ENCODE results near the gene FARP2. TPM values are rescaled to one million over a fixed set of nuclear protein-coding genes. Genes with fewer than 3 reads are reported as not detected.

The FARP2 gene
- total RNA-seq, 1 experiment from 2014 or later: 89.1 TPM

- TF ChIP-seq CTCF (conservative IDR thresholded peaks at IDR 0.05) (no peak), EZH2 (IDR thresholded peaks at IDR 0.05; ENCODE audit: low read depth) (no peak)
- H3K9me3 ChIP-seq (ENCODE audit: insufficient read depth, low read depth): no peaks in the 10 kb centered on the region
- no peaks in the 10 kb centered on the region for H3F3A ChIP-seq (ENCODE audit: insufficient read depth, low read depth)
- H3K79me2 ChIP-seq (ENCODE audit: low read depth): no peaks in the 10 kb centered on the region
- no peak for DNase-seq
- H3K4me2 ChIP-seq: no peak overlapping the region
- CTCF ChIA-PET: no interaction called here
- H3K4me1 ChIP-seq (replicated peaks; ENCODE audit: insufficient read depth): no peaks in the 10 kb centered on the region
- H3K36me3 ChIP-seq (ENCODE audit: low read depth): peaks cover 18% of the 10 kb centered on the region; the same call in 1 of the 2 replicates
- H4K20me1 ChIP-seq (ENCODE audit: insufficient read depth): no peaks in the 10 kb centered on the region
- no peak overlapping the region for H3K27ac ChIP-seq
- no TSS peak for BruUV-seq (replicated peaks)
- intact Hi-C loops (cut with micrococcal nuclease; ENCODE audit: unreplicated experiment): no loop called here
- no peaks in the 10 kb centered on the region for H3K27me3 ChIP-seq (ENCODE audit: insufficient read depth, low read depth)
- no peak overlapping the region for H2AFZ ChIP-seq
- H3K9me2 ChIP-seq (ENCODE audit: insufficient read depth): no peaks in the 10 kb centered on the region
- POLR2A ChIA-PET (ENCODE audit: unreplicated experiment): no interaction called here
- H3K4me3 ChIP-seq: no peak overlapping the region
Measured at GRCh38 chr2:241437179-241437578, 81.1 kb downstream of the FARP2 start.

DNA sequence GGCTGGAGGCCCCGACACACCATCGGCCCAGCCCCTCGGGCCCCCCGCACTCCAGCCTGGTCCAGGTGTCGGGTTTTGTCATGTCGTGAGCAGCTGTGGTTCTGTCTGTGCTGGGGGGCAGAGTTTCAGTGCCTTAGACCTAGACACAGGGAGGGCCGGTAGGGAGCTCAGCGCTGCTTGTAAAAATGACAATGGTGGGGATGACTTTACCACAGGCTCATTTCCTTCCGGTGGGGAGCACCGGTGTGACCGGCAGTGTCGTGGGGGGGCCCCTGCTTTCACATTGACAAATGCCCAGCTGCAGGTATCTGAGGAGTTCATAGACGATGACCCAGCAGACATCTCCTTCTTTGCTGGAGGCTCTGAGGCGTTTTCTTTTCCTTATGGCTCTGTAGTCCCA lies 85.4 kb downstream of the FARP2 start:
- Histone ChIP-seq H2AFZ (no peak overlapping the region), H3K9me3 (ENCODE audit: insufficient read depth, low read depth) (no peaks in the 10 kb centered on the region), H3K36me3 (ENCODE audit: low read depth) (0 out of 2 replicates have a peak, but pooled peaks cover 2% of the 10 kb centered on the region), H3K27me3 (ENCODE audit: insufficient read depth, low read depth) (no peaks in the 10 kb centered on the region), H4K20me1 (ENCODE audit: insufficient read depth) (peaks cover 3% of the 10 kb centered on the region; the same call in 1 of the 2 replicates), H3K4me3 (no peak overlapping the region), H3K79me2 (ENCODE audit: low read depth) (no peaks in the 10 kb centered on the region), H3F3A (ENCODE audit: insufficient read depth, low read depth) (no peaks in the 10 kb centered on the region), H3K4me2 (no peak overlapping the region), H3K9me2 (ENCODE audit: insufficient read depth) (no peaks in the 10 kb centered on the region), H3K27ac (no peak overlapping the region), H3K4me1 (replicated peaks; ENCODE audit: insufficient read depth) (no peaks in the 10 kb centered on the region)
- no TSS peak for BruUV-seq (replicated peaks)
- ChIA-PET CTCF (interaction anchor here (0.5 kb wide), 1 partner anchor 99 kb away, joined by 3 read pairs; no protein-coding TSS in a partner anchor), POLR2A (ENCODE audit: unreplicated experiment) (interaction anchor here (0.6 kb wide), 2 partner anchors 40 to 137 kb away, joined by 6 to 13 read pairs; no protein-coding TSS in a partner anchor)
- intact Hi-C loops (cut with micrococcal nuclease; ENCODE audit: unreplicated experiment): no loop called here
- no peak for DNase-seq
- TF ChIP-seq CTCF (conservative IDR thresholded peaks at IDR 0.05) (no peak), EZH2 (IDR thresholded peaks at IDR 0.05; ENCODE audit: low read depth) (no peak)

GRCh38 chr2:241443486-241444223 lies 87.6 kb downstream of the FARP2 start:
- Histone ChIP-seq H3F3A (ENCODE audit: insufficient read depth, low read depth) (no peaks in the 10 kb centered on the region), H4K20me1 (ENCODE audit: insufficient read depth) (peaks cover 3% of the 10 kb centered on the region; the same call in 1 of the 2 replicates), H3K27ac (no peak overlapping the region), H3K4me3 (no peak overlapping the region), H2AFZ (no peak overlapping the region), H3K4me2 (no peak overlapping the region), H3K4me1 (replicated peaks; ENCODE audit: insufficient read depth) (no peaks in the 10 kb centered on the region), H3K9me2 (ENCODE audit: insufficient read depth) (no peaks in the 10 kb centered on the region), H3K27me3 (ENCODE audit: insufficient read depth, low read depth) (no peaks in the 10 kb centered on the region), H3K36me3 (ENCODE audit: low read depth) (0 out of 2 replicates have a peak, but pooled peaks cover 2% of the 10 kb centered on the region), H3K9me3 (ENCODE audit: insufficient read depth, low read depth) (no peaks in the 10 kb centered on the region), H3K79me2 (ENCODE audit: low read depth) (no peaks in the 10 kb centered on the region)
- no TSS peak for BruUV-seq (replicated peaks)
- DNase-seq: peak in 1 of 2 experiments; percentile 81
- intact Hi-C loops (cut with micrococcal nuclease; ENCODE audit: unreplicated experiment): no loop called here
- POLR2A ChIA-PET (ENCODE audit: unreplicated experiment): interaction anchor here (0.7 kb wide), 2 partner anchors 216 to 452 kb away, joined by 3 to 4 read pairs; no protein-coding TSS in a partner anchor
- TF ChIP-seq CTCF (conservative IDR thresholded peaks at IDR 0.05): no peak
- TF ChIP-seq EZH2 (IDR thresholded peaks at IDR 0.05; ENCODE audit: low read depth): no peak
- CTCF ChIA-PET: no interaction called here

All from PC-9 (cell line).